Smooth muscle cell (in vitro differentiated cells): ENCODE data around the gene FKBP5. TPM values are rescaled to one million over a fixed set of nuclear protein-coding genes. Genes with fewer than 3 reads are reported as not detected.

ENCODE experiments used
- DNase-seq: peaks from one replicate; lab custom pipeline; 2025; ENCODE audit not compliant: unreplicated experiment; lab: John Stamatoyannopoulos, UW
- H2AFZ ChIP-seq: fragments of 200-600 bp; sonication (generic); 2 replicates; pipeline ENCODE4 v1.6.0; 2016; ENCODE audit warnings: antibody characterized with exemption, low read depth, mild to moderate bottlenecking
- H3F3A ChIP-seq: fragments of 200-600 bp; sonication (generic); 2 replicates; pipeline ENCODE4 v1.6.0; 2017; ENCODE audit warnings: antibody characterized with exemption, low read depth
- H3K27ac ChIP-seq: fragments of 200-600 bp; sonication (generic); 2 replicates; pipeline ENCODE4 v1.5.1; 2016; ENCODE audit warnings: low read depth, mild to moderate bottlenecking
- H3K27me3 ChIP-seq: fragments of 200-600 bp; sonication (generic); 2 replicates; pipeline ENCODE4 v1.6.1; 2016; ENCODE audit warnings: low read depth, mild to moderate bottlenecking
- H3K36me3 ChIP-seq: fragments of 200-600 bp; sonication (generic); 2 replicates; pipeline ENCODE4 v1.5.1; 2016; ENCODE audit warnings: low read depth
- H3K4me1 ChIP-seq: fragments of 200-600 bp; sonication (generic); 2 replicates; pipeline ENCODE4 v1.5.1; 2016; ENCODE audit warnings: low read depth
- H3K4me2 ChIP-seq: fragments of 200-600 bp; sonication (generic); 2 replicates; pipeline ENCODE4 v1.6.0; 2016; ENCODE audit warnings: mild to moderate bottlenecking
- H3K4me3 ChIP-seq: fragments of 200-600 bp; sonication (generic); 2 replicates; pipeline ENCODE4 v1.5.1; 2016; ENCODE audit warnings: mild to moderate bottlenecking
- H3K79me2 ChIP-seq: fragments of 200-600 bp; sonication (generic); 2 replicates; pipeline ENCODE4 v1.6.0; 2016; ENCODE audit warnings: low read depth, mild to moderate bottlenecking
- H3K9ac ChIP-seq: fragments of 200-600 bp; sonication (generic); 2 replicates; pipeline ENCODE4 v1.6.0; 2016; ENCODE audit warnings: low read depth
- H3K9me3 ChIP-seq: fragments of 200-600 bp; sonication (generic); replicated peaks from 2 replicates; pipeline ENCODE4 v1.5.1; 2016; ENCODE audit warnings: low read depth
- H4K20me1 ChIP-seq: fragments of 200-600 bp; sonication (generic); 2 replicates; pipeline ENCODE4 v1.6.0; 2016; ENCODE audit warnings: low read depth
- CTCF ChIP-seq: fragments of 200-600 bp; sonication (generic); IDR thresholded peaks from 2 replicates; pipeline ENCODE4 v1.5.1; 2017; ENCODE audit warnings: borderline replicate concordance, mild to moderate bottlenecking, antibody characterized with exemption; ENCODE audit not compliant: insufficient read depth, poor library complexity, severe bottlenecking
- WGBS: methylation state at CpG from one replicate; pipeline ENCODE4 v1.1.7; 2016; ENCODE audit warnings: low lambda C conversion rate; 5-methylcytosine and 5-hydroxymethylcytosine counted together
- polyA plus RNA-seq: library from polyadenylated mRNA; unstranded; fragments of >200 nt; fragmentation: Nextera tagmentation; extraction: Ambion mirVana; gene quantifications from 2 replicates; pipeline ENCODE4 v1.2.1, GENCODE V29; 2016
- total RNA-seq: library from RNA; depleted of rRNA; stranded (reverse); fragments of >200 nt; gene quantifications from 2 replicates; pipeline ENCODE4 v1.2.3, GENCODE V29; 2014

Gene FKBP5
- total and polyA plus RNA-seq, 2 experiments from 2014 or later = 0.85 to 3.8 TPM

DNA sequence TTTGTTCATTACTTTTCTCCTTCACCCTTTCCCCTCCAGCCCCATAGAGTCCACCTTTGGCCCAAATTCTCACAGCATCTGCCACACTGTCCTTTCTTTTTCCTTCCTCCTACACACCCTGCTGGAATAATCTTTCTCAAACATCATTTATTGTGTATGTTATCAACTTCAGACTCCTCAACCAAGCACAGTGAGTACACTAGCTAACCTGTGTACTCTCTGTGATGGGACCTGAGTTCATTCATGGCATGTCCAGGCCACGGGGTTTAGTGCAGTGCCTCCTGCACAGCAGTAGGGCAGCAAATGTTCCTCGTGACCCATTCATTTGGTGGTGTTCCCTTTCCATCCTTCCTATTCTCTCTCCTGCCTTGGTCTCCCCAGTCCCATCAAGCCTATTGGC is 41.0 kb upstream of the FKBP5 start:
- H3K36me3 ChIP-seq = no peaks in the 10 kb centered on the region
- no peaks in the 10 kb centered on the region for H3K27me3 ChIP-seq
- H3F3A ChIP-seq = no peaks in the 10 kb centered on the region
- no peaks in the 10 kb centered on the region for H3K9me3 ChIP-seq
- H3K27ac ChIP-seq = no peak overlapping the region
- H4K20me1 ChIP-seq = no peaks in the 10 kb centered on the region
- H3K4me1 ChIP-seq = peaks cover 28% of the 10 kb centered on the region
- no peaks in the 10 kb centered on the region for H3K79me2 ChIP-seq
- WGBS = 69% methylated on average over 2 of the region's 2 CpGs
- H3K9ac ChIP-seq = no peak overlapping the region
- H2AFZ ChIP-seq = no peak overlapping the region
- TF ChIP-seq CTCF = no peak
- no peak overlapping the region for H3K4me2 ChIP-seq
- no peak for DNase-seq
- no peak overlapping the region for H3K4me3 ChIP-seq

DNA sequence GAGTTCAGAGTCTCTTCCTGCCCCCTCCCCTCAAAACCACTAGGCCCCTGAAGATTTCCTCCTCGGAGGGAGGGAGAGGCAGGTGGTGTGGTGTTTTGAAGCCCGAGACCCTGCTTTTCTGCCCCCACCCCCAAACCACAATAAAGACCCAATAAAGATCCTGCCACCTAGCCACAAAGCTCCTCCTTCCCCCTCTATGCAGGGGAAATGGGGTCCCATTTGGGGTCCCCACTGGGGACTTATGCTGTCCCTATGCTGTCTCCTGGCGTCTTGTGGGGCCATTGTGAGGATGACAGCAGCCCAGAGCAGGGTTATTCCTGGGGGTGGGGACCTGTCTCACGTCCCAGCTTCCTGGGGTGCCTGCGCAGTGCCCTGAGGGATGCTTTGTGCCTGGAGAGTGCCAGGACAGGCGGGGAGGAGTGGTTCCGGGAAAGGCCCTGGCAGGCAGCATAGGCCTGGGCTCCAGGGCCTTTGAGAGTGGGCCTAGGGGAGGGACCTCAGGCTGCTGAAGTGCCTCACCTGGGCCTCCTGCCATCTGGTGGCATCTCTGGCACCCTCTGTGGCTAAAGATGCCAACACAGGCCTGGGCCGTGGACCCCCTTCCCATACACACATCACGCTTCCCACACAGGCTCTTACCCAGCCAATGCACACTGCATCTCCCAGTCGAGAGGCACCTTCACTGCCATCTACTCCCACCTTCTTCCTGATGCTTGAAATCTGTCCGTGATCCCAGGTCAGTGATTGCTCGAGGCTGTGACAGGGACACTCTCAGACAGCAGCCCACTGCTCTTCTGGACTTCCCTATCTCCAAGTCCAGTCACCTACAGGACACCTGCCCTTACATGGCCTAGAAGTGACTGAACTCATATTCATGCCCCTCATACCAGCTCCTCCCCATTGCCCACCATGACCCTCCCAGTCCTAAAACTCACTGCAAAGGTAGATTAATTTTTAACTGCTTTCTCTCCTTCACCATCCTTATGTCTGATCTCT is 40.3 kb upstream of the FKBP5 start:
- TF ChIP-seq CTCF = no peak
- H2AFZ ChIP-seq = no peak overlapping the region
- H3K9me3 ChIP-seq = no peaks in the 10 kb centered on the region
- no peaks in the 10 kb centered on the region for H4K20me1 ChIP-seq
- H3K4me2 ChIP-seq = no peak overlapping the region
- H3F3A ChIP-seq = no peaks in the 10 kb centered on the region
- no peaks in the 10 kb centered on the region for H3K36me3 ChIP-seq
- H3K27ac ChIP-seq = no peak overlapping the region
- no peaks in the 10 kb centered on the region for H3K27me3 ChIP-seq
- no peak for DNase-seq
- H3K9ac ChIP-seq = no peak overlapping the region
- WGBS = 79% methylated on average over 11 of the region's 12 CpGs
- H3K79me2 ChIP-seq = no peaks in the 10 kb centered on the region
- H3K4me1 ChIP-seq = peaks cover 28% of the 10 kb centered on the region
- H3K4me3 ChIP-seq = no peak overlapping the region

DNA sequence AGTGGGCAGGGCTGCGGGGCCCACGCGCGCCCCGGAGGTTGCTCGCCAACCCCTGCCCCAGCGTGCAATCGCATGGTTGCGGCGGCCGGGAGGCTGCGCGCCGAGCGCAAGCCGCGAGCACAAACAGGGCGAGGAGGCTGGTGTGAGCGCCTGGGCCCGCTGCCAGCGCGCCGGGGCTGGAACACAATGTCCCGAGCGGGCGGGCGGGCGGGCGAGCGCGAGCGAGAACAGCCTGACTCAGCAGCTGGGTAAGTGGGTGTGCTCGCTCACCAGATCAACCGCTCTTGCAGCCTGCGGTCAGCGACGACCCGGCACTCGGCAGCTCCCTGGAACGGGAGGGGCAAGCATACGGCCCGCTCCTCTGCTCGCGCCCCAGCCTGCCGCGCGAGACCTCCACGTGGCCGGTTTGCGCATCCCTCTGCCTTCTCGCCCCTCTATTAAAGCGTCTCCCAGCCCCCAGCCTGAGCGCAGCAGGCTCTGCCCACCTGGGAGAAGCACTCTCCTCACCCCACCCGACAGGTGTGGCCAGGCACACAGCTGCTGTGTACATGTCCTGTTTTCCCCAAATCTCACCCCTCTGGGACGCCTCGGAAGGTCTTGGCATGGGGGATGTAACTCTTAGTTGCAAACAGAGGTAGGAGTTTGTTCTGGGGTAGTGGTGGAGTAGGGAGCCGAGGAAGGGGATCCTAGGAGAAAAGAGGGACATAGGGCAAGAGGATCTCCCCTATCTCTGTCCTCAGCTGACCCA is 39.4 kb upstream of the FKBP5 start:
- Histone ChIP-seq H3K27ac (no peak overlapping the region), H3K4me2 (peak overlapping the region; percentile 99), H3K27me3 (no peaks in the 10 kb centered on the region), H4K20me1 (no peaks in the 10 kb centered on the region), H3K4me1 (peaks cover 27% of the 10 kb centered on the region), H3K79me2 (no peaks in the 10 kb centered on the region), H2AFZ (peak overlapping the region; percentile 72), H3K4me3 (peak overlapping the region; percentile 64), H3K36me3 (no peaks in the 10 kb centered on the region), H3K9me3 (no peaks in the 10 kb centered on the region), H3F3A (no peaks in the 10 kb centered on the region), H3K9ac (peak overlapping the region; percentile 55)
- peak; percentile 83 for DNase-seq
- no peak for TF ChIP-seq CTCF
- WGBS = 6% methylated on average over 30 of the region's 57 CpGs
